K562 (cell line): ENCODE data around the gene HPF1. TPM values are rescaled to one million over a fixed set of nuclear protein-coding genes. Genes with fewer than 3 reads are reported as not detected.

ENCODE experiments used
- ATAC-seq: fragments of 200-7000 bp; cut with Tn5 transposase; 3 replicates; pipeline ENCODE4 v1.9.1; 2020; ENCODE audit warnings: moderate library complexity
- BruUV-seq: library from RNA; stranded (reverse); fragments of 400-500 nt; replicated peaks from 2 replicates; lab custom pipeline; 2021; lab: Mats Ljungman, UMichigan
- CTCF ChIA-PET: fragments of 300-600 bp; formaldehyde crosslinking; extraction: SDS; loops from one replicate; lab custom pipeline; 2021; ENCODE audit warnings: low intra/inter-chr PET ratio; lab: Yijun Ruan, JAX
- POLR2A ChIA-PET: fragments of 300-600, 350-650 bp; sonication (Branson Sonifier 250); formaldehyde crosslinking; extraction: SDS; loops from one replicate; lab custom pipeline; 2021; ENCODE audit warnings: antibody characterized with exemption, inconsistent platforms; lab: Yijun Ruan, JAX
- DNase-seq, 4 experiments: peaks; one replicate each; pipeline versions ENCODE4 v3.0.0 to v3.0.0-alpha.2; 2011 to 2018; ENCODE audit warnings: low spot score in 3 of 4, mixed read lengths in 3 of 4; ENCODE audit errors: extremely low read depth in 1 of 4
- FAIRE-seq: peaks from 2 replicates; lab custom pipeline; 2011; peaks lifted over from hg19 to GRCh38; lab: Jason Lieb, UNC
- H2AFZ ChIP-seq: 2 replicates; pipeline ENCODE4 v1.6.0; 2011; ENCODE audit warnings: low read depth, low read length, control low read depth, inconsistent platforms
- H3K27ac ChIP-seq: fragments of 200-600 bp; 3 replicates; pipeline ENCODE4 v1.8.0; 2011; ENCODE audit warnings: low read depth, mild to moderate bottlenecking, control low read depth, inconsistent platforms, low read length, moderate library complexity, mixed read lengths; ENCODE audit errors: extremely low read depth
- H3K27me3 ChIP-seq, 2 experiments: fragments of 300-600 bp in 1 of 2; 2 replicates in 1 of 2; 3 replicates in 1 of 2; pipeline versions ENCODE4 v1.6.0 to v1.8.0; 2011; ENCODE audit warnings: inconsistent platforms in 2 of 2, low read length in 2 of 2, mild to moderate bottlenecking in 1 of 2, mixed read lengths in 1 of 2, moderate library complexity in 1 of 2; ENCODE audit not compliant: control insufficient read depth in 2 of 2, insufficient read depth in 2 of 2
- H3K36me3 ChIP-seq: fragments of 300-600 bp; 3 replicates; pipeline ENCODE4 v1.8.0; 2011; ENCODE audit warnings: mild to moderate bottlenecking, low read length, inconsistent platforms; ENCODE audit not compliant: control insufficient read depth, insufficient read depth
- H3K4me1 ChIP-seq, 2 experiments: fragments of 200-600 bp in 1 of 2; replicated peaks in 1 of 2; 2 replicates in 1 of 2; 3 replicates in 1 of 2; pipeline versions ENCODE4 v1.5.1 to v1.8.0; 2011; ENCODE audit warnings: inconsistent platforms in 2 of 2, low read length in 2 of 2, mild to moderate bottlenecking in 1 of 2, mixed read lengths in 1 of 2, moderate library complexity in 1 of 2; ENCODE audit not compliant: control insufficient read depth in 2 of 2, insufficient read depth in 2 of 2
- H3K4me2 ChIP-seq: 2 replicates; pipeline ENCODE4 v1.6.1; 2011; ENCODE audit warnings: low read length, control low read depth, inconsistent platforms, mixed read lengths; ENCODE audit not compliant: insufficient read depth
- H3K4me3 ChIP-seq: fragments of 200-600 bp; sonication (generic), shearing (Covaris generic); 2 replicates; pipeline ENCODE4 v1.5.1; 2016; ENCODE audit warnings: control low read depth, inconsistent platforms
- H3K79me2 ChIP-seq: fragments of 200-600 bp; 3 replicates; pipeline ENCODE4 v1.8.0; 2011; ENCODE audit warnings: low read length, inconsistent platforms; ENCODE audit not compliant: control insufficient read depth, insufficient read depth
- H3K9ac ChIP-seq, 2 experiments: 2 replicates each; pipeline versions ENCODE4 v1.6.0 to v1.6.1; 2011; ENCODE audit warnings: low read depth in 2 of 2, low read length in 2 of 2, control low read depth in 1 of 2, inconsistent platforms in 1 of 2, mild to moderate bottlenecking in 1 of 2, mixed read lengths in 1 of 2; ENCODE audit not compliant: insufficient read depth in 1 of 2
- H3K9me1 ChIP-seq: one replicate; pipeline ENCODE4 v1.6.0; 2011; ENCODE audit warnings: inconsistent platforms, mild to moderate bottlenecking, low read length, moderate library complexity; ENCODE audit not compliant: control insufficient read depth, insufficient read depth
- H3K9me3 ChIP-seq: replicated peaks from 2 replicates; pipeline ENCODE4 v1.5.1; 2011; ENCODE audit warnings: low read depth, low read length, inconsistent platforms; ENCODE audit not compliant: control insufficient read depth, insufficient read depth
- H4K20me1 ChIP-seq: replicated peaks from 2 replicates; pipeline ENCODE4 v1.6.1; 2011; ENCODE audit warnings: low read length, inconsistent platforms, mixed read lengths; ENCODE audit not compliant: control insufficient read depth, insufficient read depth
- ARHGAP35 ChIP-seq: fragments of 450-650 bp; IDR thresholded peaks from 2 replicates; pipeline ENCODE4 v1.6.1; 2018; ENCODE audit not compliant: partially characterized antibody
- BRCA1 ChIP-seq, 2 experiments: fragments of 450-650 bp in 1 of 2; sonication (generic) in 1 of 2; formaldehyde crosslinking in 1 of 2; IDR thresholded peaks; 2 replicates each; pipeline versions ENCODE4 v1.5.0 to v1.6.1; 2017 to 2020; ENCODE audit warnings: mild to moderate bottlenecking in 1 of 2, missing genetic modification reagents in 1 of 2
- HEY1 ChIP-seq: fragments of 250-450 bp; sonication (Bioruptor Pico); IDR thresholded peaks from 2 replicates; pipeline ENCODE4 v1.5.0; 2020; ENCODE audit warnings: mild to moderate bottlenecking, moderate library complexity, borderline replicate concordance
- HNRNPUL1 ChIP-seq: fragments of 200-400 bp; formaldehyde crosslinking; IDR thresholded peaks from 2 replicates; pipeline ENCODE4 v1.6.1; 2017; ENCODE audit warnings: low read length
- KDM4B ChIP-seq, 2 experiments: fragments of 450-650 bp in 1 of 2; sonication (generic) in 1 of 2; IDR thresholded peaks; 2 replicates each; pipeline ENCODE4 v1.6.1; 2016 to 2017; ENCODE audit warnings: borderline replicate concordance in 2 of 2, antibody characterized with exemption in 1 of 2, low read depth in 1 of 2, mild to moderate bottlenecking in 1 of 2
- MCM7 ChIP-seq, 2 experiments: fragments of 450-650 bp; IDR thresholded peaks; 2 replicates each; pipeline ENCODE4 v1.6.1; 2016 to 2018
- NFXL1 ChIP-seq: fragments of 450-650 bp; formaldehyde crosslinking; IDR thresholded peaks from 2 replicates; pipeline ENCODE4 v1.4.0; 2021; ENCODE audit warnings: mild to moderate bottlenecking
- PHF8 ChIP-seq: fragments of 200-600 bp; sonication (generic); IDR thresholded peaks from 2 replicates; pipeline ENCODE4 v1.6.1; 2012; ENCODE audit warnings: mixed run types, mild to moderate bottlenecking, inconsistent platforms, low read length, moderate library complexity, borderline replicate concordance
- SPI1 ChIP-seq: IDR thresholded peaks from 2 replicates; pipeline ENCODE4 v1.6.1; 2011; ENCODE audit warnings: low read depth, low read length, control low read depth, borderline replicate concordance
- SREBF2 ChIP-seq: sonication (generic); formaldehyde crosslinking; IDR thresholded peaks from 2 replicates; pipeline ENCODE4 v1.4.0; 2020; ENCODE audit warnings: mild to moderate bottlenecking, missing genetic modification reagents
- STAT5B ChIP-seq: fragments of 250-450 bp; sonication (Bioruptor Pico); IDR thresholded peaks from 2 replicates; pipeline ENCODE4 v1.8.0; 2021; ENCODE audit warnings: mild to moderate bottlenecking, inconsistent platforms
- TCFL5 ChIP-seq: fragments of 250-450 bp; sonication (Bioruptor Pico); conservative IDR thresholded peaks from 2 replicates; pipeline ENCODE4 v1.6.1; 2021; ENCODE audit warnings: mild to moderate bottlenecking, moderate library complexity, matching md5 sums
- ZBTB17 ChIP-seq: fragments of 450-650 bp; formaldehyde crosslinking; IDR thresholded peaks from 2 replicates; pipeline ENCODE4 v1.4.0; 2020; ENCODE audit warnings: mild to moderate bottlenecking
- ZNF384 ChIP-seq: IDR thresholded peaks from 2 replicates; pipeline ENCODE4 v1.6.1; 2012; ENCODE audit warnings: low read depth, low read length, improper control_type of control experiment
- ZNF57 ChIP-seq: fragments of 450-650 bp; formaldehyde crosslinking; IDR thresholded peaks from 2 replicates; pipeline ENCODE4 v1.4.0; 2020; ENCODE audit warnings: mild to moderate bottlenecking, moderate library complexity
- whole genome bisulfite sequencing: fragments of 100-300 bp; shearing (Covaris generic); methylation state at CpG from one replicate; pipeline ENCODE4 v1.1.6; 2016; ENCODE audit warnings: low coverage, mixed read lengths; ENCODE audit not compliant: insufficient coverage; ENCODE audit errors: missing lambda C conversion rate; 5-methylcytosine and 5-hydroxymethylcytosine counted together
- in situ Hi-C: fragments of 300-500 bp; cut with MboI; formaldehyde crosslinking; loops from 4 replicates; pipeline ENCODE4 v1.15.0; 2018; ENCODE audit warnings: inconsistent platforms, mixed read lengths
- intact Hi-C: fragments of 100-400 bp; cut with micrococcal nuclease; formaldehyde crosslinking; loops from 2 replicates; pipeline ENCODE4 v1.14.2; 2022
- polyA plus RNA-seq, 8 experiments: library from polyadenylated mRNA; depleted of rRNA in 4 of 8; stranded (reverse) in 5 of 8; unstranded in 3 of 8; fragments of >200 nt; fragmentation: Nextera tagmentation in 2 of 8; fragmentation: Illumina TruSeq in 1 of 8; extraction: Ambion mirVana in 2 of 8; extraction: Trizol in 1 of 8; gene quantifications; 2 replicates each; pipeline versions ENCODE4 v1.2.1 to v1.2.3, GENCODE V29; 2011 to 2014; ENCODE audit warnings: inconsistent platforms in 1 of 8, missing spikeins in 1 of 8
- total RNA-seq, 7 experiments: library from RNA; depleted of rRNA in 6 of 7; stranded (reverse); fragments of >200 nt in 6 of 7; fragmentation: Illumina TruSeq in 2 of 7; extraction: Trizol in 2 of 7; gene quantifications; 2 replicates each; pipeline versions ENCODE4 v1.2.1 to v1.2.3, GENCODE V29; 2011 to 2021; ENCODE audit warnings: low replicate concordance in 1 of 7
- TF ChIP-seq, protein P1 (sequence below): fragments of 250-450 bp; sonication (Bioruptor Pico); IDR thresholded peaks from 2 replicates; pipeline ENCODE4 v1.8.0; 2022; ENCODE audit warnings: inconsistent platforms, mild to moderate bottlenecking, moderate library complexity, borderline replicate concordance
- TF ChIP-seq, protein P2 (sequence below): fragments of 450-650 bp; IDR thresholded peaks from 2 replicates; pipeline ENCODE4 v1.6.1; 2018; ENCODE audit not compliant: partially characterized antibody
- TF ChIP-seq, protein P3 (sequence below): fragments of 450-650 bp; formaldehyde crosslinking; IDR thresholded peaks from 2 replicates; pipeline ENCODE4 v1.4.0; 2020; ENCODE audit warnings: mild to moderate bottlenecking, moderate library complexity

The HPF1 gene
- total and polyA plus RNA-seq, 9 of the 15 experiments (the other 6 are each of a cell fraction or from before 2014, with no cell fraction given), result 21.2 to 89.4 (median 35.2) TPM

DNA sequence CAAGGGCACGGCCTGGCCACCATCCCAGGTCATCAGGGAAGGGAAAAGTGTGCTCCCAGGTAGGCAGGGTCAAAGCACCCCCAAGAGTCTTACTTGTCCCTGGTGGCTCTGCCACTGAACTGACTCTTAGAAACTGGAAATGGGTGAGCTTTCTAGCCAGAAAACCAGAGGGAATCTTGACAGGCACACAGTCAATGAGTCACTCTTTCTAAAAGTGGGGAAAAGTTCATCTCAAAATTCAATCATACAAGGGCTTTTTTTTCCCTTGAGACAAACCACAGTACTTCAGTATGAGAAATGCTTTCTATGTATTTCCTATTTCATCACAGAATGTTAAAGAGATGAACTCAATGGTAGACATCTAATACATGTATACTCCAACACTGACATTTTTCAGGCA is 12.5 kb downstream of the HPF1 start:
- in situ Hi-C loops (no loop called here), intact Hi-C loops (no loop called here)
- Histone ChIP-seq H3K4me3 (no peak overlapping the region), H4K20me1 (no peaks in the 10 kb centered on the region), H3K36me3 (peaks cover 36% of the 10 kb centered on the region), H3K9me1 (no peaks in the 10 kb centered on the region), H3K9me3 (no peaks in the 10 kb centered on the region), H3K4me2 (no peak overlapping the region), H3K27ac (no peak overlapping the region), H3K27me3 (no peaks in the 10 kb centered on the region), H3K9ac (no peak overlapping the region), H3K4me1 (no peaks in the 10 kb centered on the region), H3K79me2 (no peaks in the 10 kb centered on the region), H2AFZ (no peak overlapping the region)
- ATAC-seq (no peak), FAIRE-seq (no peak), DNase-seq (no peak)
- ChIA-PET CTCF (no interaction called here), POLR2A (no interaction called here)
- 100% methylated on average over 1 of the region's 1 CpG for WGBS
- TF ChIP-seq, protein P1, sequence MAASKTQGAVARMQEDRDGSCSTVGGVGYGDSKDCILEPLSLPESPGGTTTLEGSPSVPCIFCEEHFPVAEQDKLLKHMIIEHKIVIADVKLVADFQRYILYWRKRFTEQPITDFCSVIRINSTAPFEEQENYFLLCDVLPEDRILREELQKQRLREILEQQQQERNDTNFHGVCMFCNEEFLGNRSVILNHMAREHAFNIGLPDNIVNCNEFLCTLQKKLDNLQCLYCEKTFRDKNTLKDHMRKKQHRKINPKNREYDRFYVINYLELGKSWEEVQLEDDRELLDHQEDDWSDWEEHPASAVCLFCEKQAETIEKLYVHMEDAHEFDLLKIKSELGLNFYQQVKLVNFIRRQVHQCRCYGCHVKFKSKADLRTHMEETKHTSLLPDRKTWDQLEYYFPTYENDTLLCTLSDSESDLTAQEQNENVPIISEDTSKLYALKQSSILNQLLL, result no peak
- no peak for TF ChIP-seq ARHGAP35
- no peak for TF ChIP-seq BRCA1 (IDR thresholded peaks at IDR 0.05)
- no peak for TF ChIP-seq BRCA1 (CRISPR knock-in tag; IDR thresholded peaks at IDR 0.05)
- TF ChIP-seq SPI1, result no peak
- no peak for TF ChIP-seq ZNF384
- no peak for TF ChIP-seq HEY1 (CRISPR knock-in tag)
- no peak for TF ChIP-seq KDM4B (IDR thresholded peaks at IDR 0.05; ENCODE audit: borderline replicate concordance in 2 of 2, low read depth in 1 of 2)
- no peak for TF ChIP-seq TCFL5 (CRISPR knock-in tag)
- no peak for TF ChIP-seq STAT5B (CRISPR knock-in tag)
- no peak for TF ChIP-seq MCM7 (IDR thresholded peaks at IDR 0.05)
- no peak for TF ChIP-seq ZNF57 (CRISPR knock-in tag)
- TF ChIP-seq, protein P2, sequence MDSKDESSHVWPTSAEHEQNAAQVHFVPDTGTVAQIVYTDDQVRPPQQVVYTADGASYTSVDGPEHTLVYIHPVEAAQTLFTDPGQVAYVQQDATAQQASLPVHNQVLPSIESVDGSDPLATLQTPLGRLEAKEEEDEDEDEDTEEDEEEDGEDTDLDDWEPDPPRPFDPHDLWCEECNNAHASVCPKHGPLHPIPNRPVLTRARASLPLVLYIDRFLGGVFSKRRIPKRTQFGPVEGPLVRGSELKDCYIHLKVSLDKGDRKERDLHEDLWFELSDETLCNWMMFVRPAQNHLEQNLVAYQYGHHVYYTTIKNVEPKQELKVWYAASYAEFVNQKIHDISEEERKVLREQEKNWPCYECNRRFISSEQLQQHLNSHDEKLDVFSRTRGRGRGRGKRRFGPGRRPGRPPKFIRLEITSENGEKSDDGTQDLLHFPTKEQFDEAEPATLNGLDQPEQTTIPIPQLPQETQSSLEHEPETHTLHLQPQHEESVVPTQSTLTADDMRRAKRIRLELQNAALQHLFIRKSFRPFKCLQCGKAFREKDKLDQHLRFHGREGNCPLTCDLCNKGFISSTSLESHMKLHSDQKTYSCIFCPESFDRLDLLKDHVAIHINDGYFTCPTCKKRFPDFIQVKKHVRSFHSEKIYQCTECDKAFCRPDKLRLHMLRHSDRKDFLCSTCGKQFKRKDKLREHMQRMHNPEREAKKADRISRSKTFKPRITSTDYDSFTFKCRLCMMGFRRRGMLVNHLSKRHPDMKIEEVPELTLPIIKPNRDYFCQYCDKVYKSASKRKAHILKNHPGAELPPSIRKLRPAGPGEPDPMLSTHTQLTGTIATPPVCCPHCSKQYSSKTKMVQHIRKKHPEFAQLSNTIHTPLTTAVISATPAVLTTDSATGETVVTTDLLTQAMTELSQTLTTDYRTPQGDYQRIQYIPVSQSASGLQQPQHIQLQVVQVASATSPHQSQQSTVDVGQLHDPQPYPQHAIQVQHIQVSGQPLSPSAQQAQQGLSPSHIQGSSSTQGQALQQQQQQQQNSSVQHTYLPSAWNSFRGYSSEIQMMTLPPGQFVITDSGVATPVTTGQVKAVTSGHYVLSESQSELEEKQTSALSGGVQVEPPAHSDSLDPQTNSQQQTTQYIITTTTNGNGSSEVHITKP, result no peak
- TF ChIP-seq NFXL1 (CRISPR knock-in tag), result no peak
- no peak for TF ChIP-seq PHF8
- TF ChIP-seq ZBTB17, result no peak
- TF ChIP-seq SREBF2 (CRISPR knock-in tag), result no peak
- TF ChIP-seq HNRNPUL1, result no peak
- TF ChIP-seq, protein P3, sequence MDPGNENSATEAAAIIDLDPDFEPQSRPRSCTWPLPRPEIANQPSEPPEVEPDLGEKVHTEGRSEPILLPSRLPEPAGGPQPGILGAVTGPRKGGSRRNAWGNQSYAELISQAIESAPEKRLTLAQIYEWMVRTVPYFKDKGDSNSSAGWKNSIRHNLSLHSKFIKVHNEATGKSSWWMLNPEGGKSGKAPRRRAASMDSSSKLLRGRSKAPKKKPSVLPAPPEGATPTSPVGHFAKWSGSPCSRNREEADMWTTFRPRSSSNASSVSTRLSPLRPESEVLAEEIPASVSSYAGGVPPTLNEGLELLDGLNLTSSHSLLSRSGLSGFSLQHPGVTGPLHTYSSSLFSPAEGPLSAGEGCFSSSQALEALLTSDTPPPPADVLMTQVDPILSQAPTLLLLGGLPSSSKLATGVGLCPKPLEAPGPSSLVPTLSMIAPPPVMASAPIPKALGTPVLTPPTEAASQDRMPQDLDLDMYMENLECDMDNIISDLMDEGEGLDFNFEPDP, result no peak
- no TSS peak for BruUV-seq
